GM12873 (cell line): Measurements from ENCODE around the gene INTS2.

Experiments
- TF ChIP-seq, protein P1 (sequence below): IDR thresholded peaks from 2 replicates; pipeline ENCODE4 v1.5.1; 2012; ENCODE audit warnings: low read depth, mild to moderate bottlenecking, moderate library complexity, low read length, control low read depth; ENCODE audit not compliant: insufficient read depth; ENCODE audit errors: missing control alignments

INTS2 gene

DNA sequence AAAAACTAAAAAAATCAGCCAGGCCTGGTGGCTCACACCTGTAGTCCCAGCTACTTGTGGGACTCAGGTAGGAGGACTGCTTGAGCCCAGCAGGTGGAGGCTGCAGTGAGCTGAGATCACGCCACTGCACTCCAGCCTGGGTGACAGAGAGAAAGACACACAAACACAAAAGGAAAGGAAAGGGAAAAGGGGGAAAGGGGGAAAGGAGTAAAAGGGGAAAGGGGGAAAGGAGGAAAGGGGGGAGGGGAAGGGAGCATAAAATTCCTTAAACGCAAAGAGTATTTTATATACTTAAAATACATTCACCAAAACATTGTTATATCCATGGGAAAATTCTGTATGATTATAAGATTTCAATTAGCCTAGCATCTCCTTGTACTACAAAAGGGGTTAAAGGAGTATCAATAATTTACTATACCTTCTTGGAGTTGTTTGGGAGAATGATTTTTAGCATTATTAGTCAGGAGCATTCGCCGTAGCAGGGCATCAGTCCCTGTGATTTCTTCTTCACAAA is 47.1 kb downstream of the INTS2 start:
- TF ChIP-seq, protein P1, sequence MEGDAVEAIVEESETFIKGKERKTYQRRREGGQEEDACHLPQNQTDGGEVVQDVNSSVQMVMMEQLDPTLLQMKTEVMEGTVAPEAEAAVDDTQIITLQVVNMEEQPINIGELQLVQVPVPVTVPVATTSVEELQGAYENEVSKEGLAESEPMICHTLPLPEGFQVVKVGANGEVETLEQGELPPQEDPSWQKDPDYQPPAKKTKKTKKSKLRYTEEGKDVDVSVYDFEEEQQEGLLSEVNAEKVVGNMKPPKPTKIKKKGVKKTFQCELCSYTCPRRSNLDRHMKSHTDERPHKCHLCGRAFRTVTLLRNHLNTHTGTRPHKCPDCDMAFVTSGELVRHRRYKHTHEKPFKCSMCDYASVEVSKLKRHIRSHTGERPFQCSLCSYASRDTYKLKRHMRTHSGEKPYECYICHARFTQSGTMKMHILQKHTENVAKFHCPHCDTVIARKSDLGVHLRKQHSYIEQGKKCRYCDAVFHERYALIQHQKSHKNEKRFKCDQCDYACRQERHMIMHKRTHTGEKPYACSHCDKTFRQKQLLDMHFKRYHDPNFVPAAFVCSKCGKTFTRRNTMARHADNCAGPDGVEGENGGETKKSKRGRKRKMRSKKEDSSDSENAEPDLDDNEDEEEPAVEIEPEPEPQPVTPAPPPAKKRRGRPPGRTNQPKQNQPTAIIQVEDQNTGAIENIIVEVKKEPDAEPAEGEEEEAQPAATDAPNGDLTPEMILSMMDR = no peak

DNA sequence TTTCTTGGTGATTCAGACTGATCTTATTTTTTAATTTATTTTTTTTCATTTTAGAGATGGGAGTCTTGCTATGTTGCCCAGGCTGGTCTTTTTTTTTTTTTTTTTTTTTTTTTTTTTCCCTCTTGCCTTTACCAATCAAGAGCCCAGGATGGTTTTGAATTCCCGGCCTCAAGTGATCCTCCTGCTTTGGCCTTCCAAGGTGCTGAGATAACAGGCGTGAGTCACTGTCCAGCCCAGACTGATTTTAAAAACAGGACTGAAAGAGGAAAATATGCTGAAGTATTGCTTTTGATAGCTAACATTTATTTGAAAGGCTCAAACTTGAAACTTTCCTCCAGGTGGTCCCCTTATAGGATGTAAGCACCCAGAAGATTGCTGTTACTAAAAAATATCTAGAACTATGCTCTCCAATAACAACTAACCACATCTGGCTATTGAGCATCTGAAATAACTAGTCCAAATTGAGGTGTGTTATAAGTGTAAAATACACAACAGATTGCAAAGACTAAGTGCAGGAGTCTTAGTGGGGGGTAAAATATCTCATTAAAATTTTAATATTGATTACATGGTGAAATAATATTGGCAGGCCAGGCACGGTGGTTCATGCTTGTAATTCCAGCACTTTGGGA is 48.7 kb downstream of the INTS2 start:
- TF ChIP-seq, protein P1 = no peak

GRCh38 chr17:61878520-61878919 is 49.3 kb downstream of the INTS2 start:
- TF ChIP-seq, protein P1 = no peak

DNA sequence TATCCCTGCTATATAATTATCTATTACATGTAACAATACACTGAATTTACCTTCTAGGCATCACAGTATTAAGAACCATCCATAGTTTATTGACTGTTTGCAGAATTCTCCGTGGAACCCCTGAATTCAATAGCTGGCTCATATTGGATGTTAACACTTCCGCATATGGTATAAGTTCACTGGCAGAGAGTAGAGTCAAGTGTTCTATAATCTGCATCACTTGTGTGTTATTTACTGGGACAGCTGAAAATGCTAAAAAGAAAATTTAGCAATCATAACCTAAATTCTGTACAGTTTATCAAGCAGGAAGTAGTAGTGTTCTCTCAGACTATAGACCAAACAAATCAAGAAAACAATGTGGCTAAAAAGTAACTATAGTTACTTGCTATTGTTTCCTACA is 49.9 kb downstream of the INTS2 start:
- TF ChIP-seq, protein P1 = no peak

- TF ChIP-seq, protein P1 = no peak
These were observed 52.0 kb downstream of the INTS2 start for GRCh38 chr17:61875804-61876203.

DNA sequence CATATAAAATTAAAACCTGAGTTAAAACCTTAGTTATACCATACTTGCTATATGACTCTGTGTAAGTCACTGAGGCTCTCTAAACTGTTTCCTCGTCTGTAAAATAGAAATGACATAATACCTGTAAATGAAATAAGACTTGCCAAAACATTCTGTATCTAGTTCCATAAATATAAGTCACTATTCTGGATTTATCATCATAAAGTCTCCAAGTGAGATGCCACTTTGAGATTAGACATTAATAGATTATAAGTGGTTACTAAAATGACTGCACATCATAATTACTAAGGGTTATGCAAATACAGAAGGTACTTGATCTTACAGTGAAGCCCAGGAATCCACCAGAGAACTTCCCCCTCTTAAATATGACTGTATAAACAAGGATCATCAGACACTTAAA is 52.5 kb downstream of the INTS2 start:
- TF ChIP-seq, protein P1 = no peak

- TF ChIP-seq, protein P1 = no peak
These were observed 53.7 kb downstream of the INTS2 start for GRCh38 chr17:61874075-61874474.
